HepG2 (cell line): ENCODE measurements around the gene PPIA. TPM values are rescaled to one million over a fixed set of nuclear protein-coding genes. Genes with fewer than 3 reads are reported as not detected.

Source experiments
- ARID5B ChIP-seq: IDR thresholded peaks from 2 replicates; pipeline ENCODE4 v1.4.0; 2020; ENCODE audit warnings: mild to moderate bottlenecking, missing genetic modification reagents
- CSRNP2 ChIP-seq: sonication (generic); formaldehyde crosslinking; conservative IDR thresholded peaks from 2 replicates; pipeline ENCODE4 v1.8.0; 2022; ENCODE audit warnings: low read depth, missing genetic modification reagents
- GPN1 ChIP-seq: sonication (generic); formaldehyde crosslinking; IDR thresholded peaks from 2 replicates; pipeline ENCODE4 v1.5.1; 2020; ENCODE audit warnings: missing genetic modification reagents, borderline replicate concordance
- ISL2 ChIP-seq: sonication (generic); formaldehyde crosslinking; IDR thresholded peaks from 2 replicates; pipeline ENCODE4 v1.5.0; 2020; ENCODE audit warnings: missing genetic modification reagents
- MED13 ChIP-seq: sonication (generic); formaldehyde crosslinking; IDR thresholded peaks from 2 replicates; pipeline ENCODE4 v1.5.0; 2020; ENCODE audit warnings: missing genetic modification reagents
- MEIS2 ChIP-seq: sonication (generic); formaldehyde crosslinking; IDR thresholded peaks from 2 replicates; pipeline ENCODE4 v1.9.0; 2021; ENCODE audit warnings: mild to moderate bottlenecking, missing genetic modification reagents
- MIER2 ChIP-seq: IDR thresholded peaks from 2 replicates; pipeline ENCODE4 v1.6.1; 2016; ENCODE audit warnings: missing biosample characterization, missing genetic modification reagents
- RBFOX2 ChIP-seq: fragments of 200-400 bp; formaldehyde crosslinking; IDR thresholded peaks from 2 replicates; pipeline ENCODE4 v1.6.1; 2017; ENCODE audit warnings: low read depth, mild to moderate bottlenecking, low read length
- SMARCC2 ChIP-seq: fragments of 450-650 bp; IDR thresholded peaks from 2 replicates; pipeline ENCODE4 v1.6.1; 2017; ENCODE audit warnings: antibody characterized with exemption, mild to moderate bottlenecking
- SNAPC2 ChIP-seq: sonication (generic); formaldehyde crosslinking; IDR thresholded peaks from 2 replicates; pipeline ENCODE4 v1.8.1; 2022; ENCODE audit warnings: mild to moderate bottlenecking, missing genetic modification reagents
- ZBTB20 ChIP-seq: sonication (generic); formaldehyde crosslinking; IDR thresholded peaks from 2 replicates; pipeline ENCODE4 v1.8.1; 2023; ENCODE audit warnings: missing genetic modification reagents, low read depth, mild to moderate bottlenecking, borderline replicate concordance
- ZBTB33 ChIP-seq: sonication (generic); formaldehyde crosslinking; IDR thresholded peaks from 2 replicates; pipeline ENCODE4 v1.4.0; 2020; ENCODE audit warnings: missing genetic modification reagents
- ZFP62 ChIP-seq: sonication (generic); formaldehyde crosslinking; IDR thresholded peaks from 2 replicates; pipeline ENCODE4 v1.4.0; 2020; ENCODE audit warnings: missing genetic modification reagents
- ZFP90 ChIP-seq: sonication (generic); formaldehyde crosslinking; IDR thresholded peaks from 2 replicates; pipeline ENCODE4 v1.8.0; 2022; ENCODE audit warnings: missing genetic modification reagents, mild to moderate bottlenecking, inconsistent platforms, borderline replicate concordance
- ZNF3 ChIP-seq: IDR thresholded peaks from 2 replicates; pipeline ENCODE4 v1.7.0; 2017; ENCODE audit warnings: inconsistent platforms
- polyA plus RNA-seq, 8 experiments: library from polyadenylated mRNA; depleted of rRNA in 3 of 8; stranded (reverse) in 7 of 8; unstranded in 1 of 8; fragments of >200 nt; fragmentation: Illumina TruSeq in 4 of 8; extraction: Trizol in 4 of 8; gene quantifications; 2 replicates each; pipeline versions ENCODE4 v1.2.1 to v1.2.3, GENCODE V29; 2011 to 2016; ENCODE audit warnings: low read depth in 4 of 8, missing spikeins in 1 of 8, mixed read lengths in 1 of 8; ENCODE audit not compliant: insufficient read depth in 1 of 8
- total RNA-seq, 5 experiments: library from RNA; depleted of rRNA; stranded (reverse); fragments of >200 nt; fragmentation: Illumina TruSeq; extraction: Trizol; gene quantifications; 2 replicates each; pipeline ENCODE4 v1.2.3, GENCODE V29; 2016; ENCODE audit warnings: low read depth in 1 of 5
- TF ChIP-seq, protein P1 (sequence below): IDR thresholded peaks from 2 replicates; pipeline ENCODE4 v1.6.1; 2016; ENCODE audit warnings: missing compliant biosample characterization, missing genetic modification reagents, borderline replicate concordance
- TF ChIP-seq, protein P2 (sequence below): sonication (generic); formaldehyde crosslinking; IDR thresholded peaks from 2 replicates; pipeline ENCODE4 v1.9.0; 2021; ENCODE audit warnings: missing genetic modification reagents, borderline replicate concordance

Gene PPIA
- total and polyA plus RNA-seq, 2 of the 13 experiments (the other 11 are each of a cell fraction or from before 2014, with no cell fraction given), result 2,268 to 3,010 TPM

DNA sequence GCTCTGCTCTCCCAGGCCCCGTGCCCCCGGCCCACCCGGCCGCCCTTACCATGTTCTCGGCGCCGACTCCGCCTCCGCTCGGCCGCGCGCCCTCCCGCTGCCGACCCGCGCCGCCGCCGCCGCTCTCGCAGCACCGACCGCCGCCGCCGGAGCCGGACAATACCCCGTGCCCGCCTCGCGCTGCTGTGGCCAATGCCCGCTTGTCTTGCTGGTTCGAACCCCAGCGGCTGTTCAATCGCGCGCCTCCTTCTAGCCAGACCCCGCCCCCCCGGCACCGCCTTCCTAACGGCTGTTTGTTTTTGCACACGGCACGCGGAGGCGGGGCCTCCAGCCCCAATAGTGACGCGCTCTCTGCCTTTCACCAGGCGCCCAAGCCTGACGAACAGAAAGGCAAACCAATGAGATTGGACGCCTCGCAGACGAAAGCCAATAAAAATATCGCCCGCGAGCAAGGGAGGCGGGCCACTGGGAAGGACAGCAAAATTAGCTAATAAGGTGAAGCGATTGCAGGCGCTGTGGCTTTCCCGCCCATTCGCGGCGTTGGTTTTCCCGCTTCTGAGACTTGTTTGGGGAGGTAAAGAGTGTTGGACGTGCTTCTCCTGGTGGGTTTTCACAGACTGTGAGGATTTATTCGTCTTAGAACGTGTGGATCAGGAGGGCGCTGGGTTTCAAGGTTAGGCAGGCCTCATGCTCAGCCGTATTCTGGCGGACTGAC lies 51.6 kb downstream of the PPIA start, which contains the start of gene H2AZ2 (continued):
- TF ChIP-seq ZBTB33 (no peak), ISL2 (0 out of 2 replicates have a peak, but pooled peaks have one; percentile 44), SNAPC2 (no peak), ARID5B (CRISPR knock-in tag) (peak; percentile 18; the same call in 1 of the 2 replicates), ZBTB20 (peak; percentile 44; the same call in 1 of the 2 replicates), CSRNP2 (no peak), ZNF3 (CRISPR knock-in tag) (no peak), GPN1 (CRISPR knock-in tag) (no peak), MIER2 (no peak), ZFP90 (CRISPR knock-in tag) (peak; percentile 84; the same call in 1 of the 2 replicates), RBFOX2 (peak; percentile 91), MED13 (CRISPR knock-in tag) (peak; percentile 52; the same call in 1 of the 2 replicates), SMARCC2 (no peak), MEIS2 (CRISPR knock-in tag) (0 out of 2 replicates have a peak, but pooled peaks have one; percentile 0), ZFP62 (CRISPR knock-in tag) (no peak)
- TF ChIP-seq, protein P1, sequence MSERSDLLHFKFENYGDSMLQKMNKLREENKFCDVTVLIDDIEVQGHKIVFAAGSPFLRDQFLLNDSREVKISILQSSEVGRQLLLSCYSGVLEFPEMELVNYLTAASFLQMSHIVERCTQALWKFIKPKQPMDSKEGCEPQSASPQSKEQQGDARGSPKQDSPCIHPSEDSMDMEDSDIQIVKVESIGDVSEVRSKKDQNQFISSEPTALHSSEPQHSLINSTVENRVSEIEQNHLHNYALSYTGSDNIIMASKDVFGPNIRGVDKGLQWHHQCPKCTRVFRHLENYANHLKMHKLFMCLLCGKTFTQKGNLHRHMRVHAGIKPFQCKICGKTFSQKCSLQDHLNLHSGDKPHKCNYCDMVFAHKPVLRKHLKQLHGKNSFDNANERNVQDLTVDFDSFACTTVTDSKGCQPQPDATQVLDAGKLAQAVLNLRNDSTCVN (CRISPR knock-in tag), result no peak
- TF ChIP-seq, protein P2, sequence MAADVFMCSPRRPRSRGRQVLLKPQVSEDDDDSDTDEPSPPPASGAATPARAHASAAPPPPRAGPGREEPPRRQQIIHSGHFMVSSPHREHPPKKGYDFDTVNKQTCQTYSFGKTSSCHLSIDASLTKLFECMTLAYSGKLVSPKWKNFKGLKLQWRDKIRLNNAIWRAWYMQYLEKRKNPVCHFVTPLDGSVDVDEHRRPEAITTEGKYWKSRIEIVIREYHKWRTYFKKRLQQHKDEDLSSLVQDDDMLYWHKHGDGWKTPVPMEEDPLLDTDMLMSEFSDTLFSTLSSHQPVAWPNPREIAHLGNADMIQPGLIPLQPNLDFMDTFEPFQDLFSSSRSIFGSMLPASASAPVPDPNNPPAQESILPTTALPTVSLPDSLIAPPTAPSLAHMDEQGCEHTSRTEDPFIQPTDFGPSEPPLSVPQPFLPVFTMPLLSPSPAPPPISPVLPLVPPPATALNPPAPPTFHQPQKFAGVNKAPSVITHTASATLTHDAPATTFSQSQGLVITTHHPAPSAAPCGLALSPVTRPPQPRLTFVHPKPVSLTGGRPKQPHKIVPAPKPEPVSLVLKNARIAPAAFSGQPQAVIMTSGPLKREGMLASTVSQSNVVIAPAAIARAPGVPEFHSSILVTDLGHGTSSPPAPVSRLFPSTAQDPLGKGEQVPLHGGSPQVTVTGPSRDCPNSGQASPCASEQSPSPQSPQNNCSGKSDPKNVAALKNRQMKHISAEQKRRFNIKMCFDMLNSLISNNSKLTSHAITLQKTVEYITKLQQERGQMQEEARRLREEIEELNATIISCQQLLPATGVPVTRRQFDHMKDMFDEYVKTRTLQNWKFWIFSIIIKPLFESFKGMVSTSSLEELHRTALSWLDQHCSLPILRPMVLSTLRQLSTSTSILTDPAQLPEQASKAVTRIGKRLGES (CRISPR knock-in tag), result peak; percentile 76; the same call in 1 of the 2 replicates
